ENCODE results near the gene DOCK2. TPM values are rescaled to one million over a fixed set of nuclear protein-coding genes. Genes with fewer than 3 reads are reported as not detected.

DOCK2 gene
- polyA plus RNA-seq, 1 of the 3 experiments (the other 2 are of a cell fraction): 3.8 TPM

- WGBS (ENCODE audit: low lambda C conversion rate): 78% methylated on average over 11 of the region's 11 CpGs
- Histone ChIP-seq H3F3A (replicated peaks; ENCODE audit: insufficient read depth) (no peaks in the 10 kb centered on the region), H3K27me3 (ENCODE audit: insufficient read depth) (no peaks in the 10 kb centered on the region), H3K79me2 (ENCODE audit: insufficient read depth) (no peaks in the 10 kb centered on the region), H4K20me1 (ENCODE audit: insufficient read depth) (no peaks in the 10 kb centered on the region), H3K27ac (ENCODE audit: low read depth in 2 of 2, low read length in 1 of 2) (no peak overlapping the region), H3K4me3 (ENCODE audit: low read depth in 2 of 2, low read length in 1 of 2) (no peak overlapping the region), H3K36me3 (replicated peaks in 1 of 2; ENCODE audit: control insufficient read depth in 1 of 2, insufficient read depth in 2 of 2, low read length in 1 of 2) (no peaks in the 10 kb centered on the region), H3K9me3 (no peaks in the 10 kb centered on the region), H3K9ac (no peak overlapping the region), H2AFZ (ENCODE audit: low read depth) (no peak overlapping the region), H3K4me2 (no peak overlapping the region), H3K9me2 (no peaks in the 10 kb centered on the region), H3K4me1 (ENCODE audit: control insufficient read depth in 1 of 2, insufficient read depth in 2 of 2, low read depth in 1 of 2, low read length in 1 of 2) (peaks cover 0 to 6% of the 10 kb centered on the region in 2 experiments; a peak in 1 of 4 replicates)
- CTCF ChIA-PET: interaction anchor here (0.8 to 3.7 kb wide), 4 partner anchors 14 to 355 kb away, joined by 3 to 13 read pairs (median 7); partner anchors contain the start of gene INSYN2B
- DNase-seq: no peak
- TF ChIP-seq CTCF (IDR thresholded peaks at IDR 0.05): no peak
- TF ChIP-seq EZH2phosphoT487 (IDR thresholded peaks at IDR 0.05; ENCODE audit: borderline replicate concordance, low read depth): no peak
- no peak for TF ChIP-seq TEAD4 (IDR thresholded peaks at IDR 0.05; ENCODE audit: borderline replicate concordance, insufficient read depth)
- TF ChIP-seq MEF2A (IDR thresholded peaks at IDR 0.05; ENCODE audit: borderline replicate concordance, low read depth): no peak
- no peak for TF ChIP-seq RFX5 (IDR thresholded peaks at IDR 0.05; ENCODE audit: low read length)
- TF ChIP-seq POLR2AphosphoS5 (IDR thresholded peaks at IDR 0.05; ENCODE audit: low read depth, low read length): no peak
- no peak for TF ChIP-seq ZBTB33 (IDR thresholded peaks at IDR 0.05; ENCODE audit: borderline replicate concordance, low read depth)
- TF ChIP-seq NRF1 (IDR thresholded peaks at IDR 0.05; ENCODE audit: low read depth, low read length): no peak
- TF ChIP-seq IRF3 (IDR thresholded peaks at IDR 0.05; ENCODE audit: low read depth, low read length): no peak
- no peak for TF ChIP-seq PBX3 (IDR thresholded peaks at IDR 0.05)
- no peak for TF ChIP-seq USF1 (IDR thresholded peaks at IDR 0.05; ENCODE audit: borderline replicate concordance, low read depth)
- no peak for TF ChIP-seq YY1 (IDR thresholded peaks at IDR 0.05; ENCODE audit: low read depth)
- POLR2A ChIA-PET: no interaction called here
These were observed 419.6 kb downstream of the DOCK2 start for GRCh38 chr5:170056561-170057267.

All from SK-N-SH (cell line).